ENCODE data around the gene CCNJL.

DNA sequence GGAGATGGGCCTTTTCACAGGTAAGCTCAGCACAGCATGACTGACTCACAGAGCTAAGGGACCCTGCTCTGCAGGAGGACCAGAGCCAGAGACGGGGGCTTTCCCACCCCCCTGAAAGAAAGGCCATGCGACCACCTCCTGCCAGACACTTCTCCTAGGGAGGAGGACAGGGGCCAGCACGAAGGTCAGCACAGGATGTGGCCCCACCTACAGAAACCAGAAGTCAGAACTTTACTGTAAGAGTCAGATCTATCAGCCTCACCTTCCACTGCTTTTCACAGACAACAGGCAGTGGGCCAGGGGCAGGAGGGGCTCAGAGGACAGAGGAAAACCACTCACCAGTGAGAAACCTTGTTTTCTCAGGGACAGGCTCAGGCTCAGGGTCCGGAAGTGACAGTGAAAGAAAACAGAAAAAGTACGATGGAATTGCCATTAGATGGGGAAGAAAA is 37.9 kb downstream of the CCNJL start:
- TF ChIP-seq, protein P1, sequence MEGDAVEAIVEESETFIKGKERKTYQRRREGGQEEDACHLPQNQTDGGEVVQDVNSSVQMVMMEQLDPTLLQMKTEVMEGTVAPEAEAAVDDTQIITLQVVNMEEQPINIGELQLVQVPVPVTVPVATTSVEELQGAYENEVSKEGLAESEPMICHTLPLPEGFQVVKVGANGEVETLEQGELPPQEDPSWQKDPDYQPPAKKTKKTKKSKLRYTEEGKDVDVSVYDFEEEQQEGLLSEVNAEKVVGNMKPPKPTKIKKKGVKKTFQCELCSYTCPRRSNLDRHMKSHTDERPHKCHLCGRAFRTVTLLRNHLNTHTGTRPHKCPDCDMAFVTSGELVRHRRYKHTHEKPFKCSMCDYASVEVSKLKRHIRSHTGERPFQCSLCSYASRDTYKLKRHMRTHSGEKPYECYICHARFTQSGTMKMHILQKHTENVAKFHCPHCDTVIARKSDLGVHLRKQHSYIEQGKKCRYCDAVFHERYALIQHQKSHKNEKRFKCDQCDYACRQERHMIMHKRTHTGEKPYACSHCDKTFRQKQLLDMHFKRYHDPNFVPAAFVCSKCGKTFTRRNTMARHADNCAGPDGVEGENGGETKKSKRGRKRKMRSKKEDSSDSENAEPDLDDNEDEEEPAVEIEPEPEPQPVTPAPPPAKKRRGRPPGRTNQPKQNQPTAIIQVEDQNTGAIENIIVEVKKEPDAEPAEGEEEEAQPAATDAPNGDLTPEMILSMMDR (IDR thresholded peaks at IDR 0.05): no peak
- TF ChIP-seq POLR2A (IDR thresholded peaks at IDR 0.05): no peak
